Endodermal cell (in vitro differentiated cells): ENCODE data around the gene EIF4H. TPM values are rescaled to one million over a fixed set of nuclear protein-coding genes. Genes with fewer than 3 reads are reported as not detected.

Experiments used
- DNase-seq: peaks from one replicate; pipeline ENCODE4 v3.0.0-alpha.2; 2017
- H3K27ac ChIP-seq: 2 replicates; pipeline ENCODE4 v1.5.1; 2013; ENCODE audit warnings: mild to moderate bottlenecking, low read depth, low read length, moderate library complexity
- H3K27me3 ChIP-seq: 2 replicates; pipeline ENCODE4 v1.6.1; 2013; ENCODE audit warnings: mild to moderate bottlenecking, low read length, moderate library complexity; ENCODE audit not compliant: insufficient read depth, control insufficient read depth, poor library complexity, severe bottlenecking
- H3K36me3 ChIP-seq: 2 replicates; pipeline ENCODE4 v1.7.0; 2013; ENCODE audit warnings: mild to moderate bottlenecking, low read length, moderate library complexity; ENCODE audit not compliant: control insufficient read depth, insufficient read depth
- H3K4me1 ChIP-seq: one replicate; pipeline ENCODE4 v1.7.0; 2013; ENCODE audit warnings: low read length; ENCODE audit not compliant: control insufficient read depth, insufficient read depth
- H3K4me3 ChIP-seq: 2 replicates; pipeline ENCODE4 v1.5.1; 2013; ENCODE audit warnings: mild to moderate bottlenecking, low read length, moderate library complexity
- H3K9ac ChIP-seq: 2 replicates; pipeline ENCODE4 v1.6.1; 2013; ENCODE audit warnings: mild to moderate bottlenecking, low read length, moderate library complexity; ENCODE audit not compliant: poor library complexity, severe bottlenecking; ENCODE audit errors: extremely low read depth
- H3K9me3 ChIP-seq: 2 replicates; pipeline ENCODE4 v1.6.1; 2013; ENCODE audit warnings: mild to moderate bottlenecking, low read length, moderate library complexity; ENCODE audit not compliant: control insufficient read depth
- H3K27ac Mint-ChIP-seq: 2 replicates; pipeline ENCODE4 v1.8.0; 2020; ENCODE audit warnings: mixed read lengths
- H3K27me3 Mint-ChIP-seq: 2 replicates; pipeline ENCODE4 v1.8.0; 2021; ENCODE audit warnings: mild to moderate bottlenecking, mixed read lengths; ENCODE audit not compliant: insufficient read depth
- H3K36me3 Mint-ChIP-seq: 2 replicates; pipeline ENCODE4 v1.8.0; 2020; ENCODE audit warnings: low read depth, mixed read lengths
- H3K4me1 Mint-ChIP-seq: 2 replicates; pipeline ENCODE4 v1.8.0; 2020; ENCODE audit warnings: mixed read lengths
- H3K4me3 Mint-ChIP-seq: 2 replicates; pipeline ENCODE4 v1.8.0; 2020; ENCODE audit warnings: mild to moderate bottlenecking, moderate library complexity, mixed read lengths
- H3K9me3 Mint-ChIP-seq: 2 replicates; pipeline ENCODE4 v1.8.0; 2020; ENCODE audit warnings: mild to moderate bottlenecking, mixed read lengths
- CTCF ChIP-seq: fragments of 200-600 bp; sonication (generic); conservative IDR thresholded peaks from 2 replicates; pipeline ENCODE4 v1.5.0; 2021; ENCODE audit warnings: antibody characterized with exemption, mild to moderate bottlenecking
- WGBS, 2 experiments: methylation state at CpG; one replicate each; pipeline versions ENCODE4 v1.1.5 to v1.1.7; 2013; ENCODE audit warnings: missing lambda C conversion rate in 2 of 2, mixed read lengths in 1 of 2; ENCODE audit not compliant: insufficient coverage in 1 of 2, insufficient read length in 1 of 2; 5-methylcytosine and 5-hydroxymethylcytosine counted together
- total RNA-seq, 2 donors: library from RNA; stranded (reverse); fragmentation: NEBNext Ultra II Directional in 1 of 2; extraction: Animal tissue kit (Norgen Biotek cat#: 25700) in 1 of 2; gene quantifications; 2 replicates in 1 of 2; 3 replicates in 1 of 2; pipeline ENCODE4 v1.2.1, GENCODE V29; 2021

Gene EIF4H
- total RNA-seq, 2 donors from 2014 or later, result 305 to 346 TPM

DNA sequence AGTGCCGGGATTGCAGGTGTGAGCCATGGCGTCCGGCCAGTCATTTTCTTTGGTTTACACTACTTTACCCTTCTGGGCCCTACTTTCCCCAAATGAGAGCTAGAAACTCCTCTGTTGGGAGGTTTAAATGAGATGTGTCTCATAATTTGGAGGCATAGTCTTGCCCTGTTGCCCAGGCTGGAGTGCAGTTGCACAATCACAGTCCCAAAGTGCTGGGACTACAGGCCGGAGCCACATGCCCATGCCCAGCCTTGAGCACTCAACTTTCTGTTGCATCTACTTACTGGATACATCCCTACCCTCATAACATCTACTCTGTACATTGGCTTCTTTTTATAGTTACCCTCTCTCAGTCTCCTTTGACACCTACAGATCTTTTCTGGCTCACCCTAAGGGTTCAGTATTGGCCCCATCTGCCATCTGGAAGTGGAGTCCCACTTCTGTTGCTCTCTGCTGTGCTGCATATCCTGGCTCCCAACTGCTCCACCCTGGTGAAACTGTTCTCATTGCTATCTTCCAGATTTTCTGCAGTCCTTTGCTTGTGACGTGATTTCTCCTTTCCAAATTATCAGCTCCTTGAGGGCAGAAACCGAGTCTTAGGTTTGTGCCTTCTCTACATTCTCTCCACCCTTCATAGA lies 8.4 kb downstream of the EIF4H start:
- Histone ChIP-seq H3K27me3 (no peaks in the 10 kb centered on the region), H3K4me1 (peaks cover 3% of the 10 kb centered on the region), H3K9ac (no peak overlapping the region), H3K4me3 (no peak overlapping the region), H3K27ac (no peak overlapping the region), H3K9me3 (no peaks in the 10 kb centered on the region), H3K36me3 (peaks cover 83% of the 10 kb centered on the region)
- Mint-ChIP-seq H3K27ac (peak overlapping the region; percentile 3), H3K27me3 (no peaks in the 10 kb centered on the region), H3K4me3 (no peak overlapping the region), H3K9me3 (no peaks in the 10 kb centered on the region), H3K36me3 (peaks cover 39% of the 10 kb centered on the region), H3K4me1 (peaks cover 40% of the 10 kb centered on the region)
- no peak for TF ChIP-seq CTCF
- DNase-seq, result no peak
- WGBS, 2 experiments, result 97 to 100% methylated on average over 4 to 6 of the region's 6 CpGs

DNA sequence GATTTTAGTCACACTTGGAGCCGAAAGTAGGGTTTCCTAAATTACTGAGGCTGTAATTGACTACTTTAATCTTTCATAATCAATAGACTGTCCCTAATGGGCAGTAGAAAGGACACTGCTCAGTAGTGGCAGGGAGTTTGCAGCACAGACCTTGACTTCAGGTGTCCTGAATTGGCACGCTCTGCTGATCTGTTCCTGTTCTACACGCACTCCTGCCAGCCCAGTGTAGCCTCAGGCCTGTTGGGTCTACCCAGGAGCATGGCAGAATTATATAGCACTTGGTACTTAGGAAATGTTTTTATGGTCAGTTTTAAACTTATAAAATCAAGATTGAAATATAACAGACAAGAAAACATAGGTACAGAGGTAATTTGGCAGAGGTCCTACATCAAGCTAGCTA lies 9.0 kb downstream of the EIF4H start:
- H3K9ac ChIP-seq, result no peak overlapping the region
- no peak overlapping the region for H3K4me3 ChIP-seq
- peaks cover 41% of the 10 kb centered on the region for H3K36me3 Mint-ChIP-seq
- H3K27ac ChIP-seq, result no peak overlapping the region
- H3K4me1 ChIP-seq, result peaks cover 3% of the 10 kb centered on the region
- peaks cover 83% of the 10 kb centered on the region for H3K36me3 ChIP-seq
- no peaks in the 10 kb centered on the region for H3K9me3 Mint-ChIP-seq
- H3K4me3 Mint-ChIP-seq, result no peak overlapping the region
- H3K27me3 Mint-ChIP-seq, result no peaks in the 10 kb centered on the region
- no peak for TF ChIP-seq CTCF
- 98% methylated on average over 3 of the region's 3 CpGs; no CpG with 5 or more reads in 1 of the 2 experiments for WGBS, 2 experiments
- H3K9me3 ChIP-seq, result no peaks in the 10 kb centered on the region
- H3K27ac Mint-ChIP-seq, result peak overlapping the region; percentile 0
- H3K4me1 Mint-ChIP-seq, result peaks cover 41% of the 10 kb centered on the region
- H3K27me3 ChIP-seq, result no peaks in the 10 kb centered on the region
- no peak for DNase-seq

GRCh38 chr7:74183653-74184450 lies 9.7 kb downstream of the EIF4H start:
- Histone ChIP-seq H3K4me3 (no peak overlapping the region), H3K36me3 (peaks cover 83% of the 10 kb centered on the region), H3K9ac (no peak overlapping the region), H3K27me3 (no peaks in the 10 kb centered on the region), H3K27ac (no peak overlapping the region), H3K9me3 (no peaks in the 10 kb centered on the region), H3K4me1 (peaks cover 3% of the 10 kb centered on the region)
- TF ChIP-seq CTCF, result peak; percentile 78
- WGBS, 2 experiments, result 88 to 90% methylated on average over 7 of the region's 7 CpGs
- Mint-ChIP-seq H3K4me1 (peaks cover 37% of the 10 kb centered on the region), H3K27me3 (no peaks in the 10 kb centered on the region), H3K4me3 (no peak overlapping the region), H3K36me3 (peaks cover 43% of the 10 kb centered on the region), H3K9me3 (no peaks in the 10 kb centered on the region), H3K27ac (peak overlapping the region; percentile 0)
- peak; percentile 72 for DNase-seq
